Osteoblast (primary cell): ENCODE measurements around the gene HSD3B2. TPM values are rescaled to one million over a fixed set of nuclear protein-coding genes. Genes with fewer than 3 reads are reported as not detected.

Experiments
- DNase-seq: peaks from one replicate; pipeline ENCODE4 v3.0.0; 2011; ENCODE audit warnings: low spot score, mixed read lengths; ENCODE audit not compliant: insufficient read length; ENCODE audit errors: missing footprints
- H2AFZ ChIP-seq: 2 replicates; pipeline ENCODE4 v1.6.0; 2011; ENCODE audit warnings: mild to moderate bottlenecking, low read length
- H3K27ac ChIP-seq: 2 replicates; pipeline ENCODE4 v1.5.1; 2011; ENCODE audit warnings: mild to moderate bottlenecking, low read depth, low read length, moderate library complexity
- H3K27me3 ChIP-seq: 2 replicates; pipeline ENCODE4 v1.6.0; 2012; ENCODE audit warnings: mild to moderate bottlenecking, control low read depth, inconsistent platforms, low read length, moderate library complexity; ENCODE audit not compliant: insufficient read depth
- H3K36me3 ChIP-seq: 2 replicates; pipeline ENCODE4 v1.5.1; 2011; ENCODE audit warnings: mild to moderate bottlenecking, low read length, control low read depth, moderate library complexity; ENCODE audit not compliant: insufficient read depth
- H3K4me1 ChIP-seq: 2 replicates; pipeline ENCODE4 v1.5.1; 2011; ENCODE audit warnings: mild to moderate bottlenecking, low read length, control low read depth, moderate library complexity; ENCODE audit not compliant: insufficient read depth
- H3K4me2 ChIP-seq: 2 replicates; pipeline ENCODE4 v1.6.0; 2011; ENCODE audit warnings: mild to moderate bottlenecking, low read length; ENCODE audit not compliant: insufficient read depth
- H3K4me3 ChIP-seq: fragments of 200-600 bp; sonication (generic); 3 replicates; pipeline ENCODE4 v1.5.1; 2012; ENCODE audit warnings: mild to moderate bottlenecking, low read length, inconsistent platforms; ENCODE audit not compliant: insufficient read depth
- H3K79me2 ChIP-seq: 2 replicates; pipeline ENCODE4 v1.6.0; 2012; ENCODE audit warnings: mild to moderate bottlenecking, low read length, control low read depth, inconsistent platforms; ENCODE audit not compliant: insufficient read depth
- H3K9me3 ChIP-seq: 2 replicates; pipeline ENCODE4 v1.5.1; 2011; ENCODE audit warnings: low read depth, low read length, control low read depth
- H4K20me1 ChIP-seq: 2 replicates; pipeline ENCODE4 v1.6.0; 2012; ENCODE audit warnings: mild to moderate bottlenecking, low read length, control low read depth; ENCODE audit not compliant: insufficient read depth
- CTCF ChIP-seq: IDR thresholded peaks from 2 replicates; pipeline ENCODE4 v1.5.1; 2011; ENCODE audit warnings: mild to moderate bottlenecking, low read depth, low read length, moderate library complexity; ENCODE audit errors: extremely low read depth
- total RNA-seq: library from RNA; depleted of rRNA; stranded (reverse); fragments of >200 nt; gene quantifications from 2 replicates; pipeline ENCODE4 v1.2.3, GENCODE V29; 2012

Gene HSD3B2
- total RNA-seq, 1 donor: not detected

- peaks cover 7% of the 10 kb centered on the region for H3K27me3 ChIP-seq
- H3K4me3 ChIP-seq: no peak overlapping the region
- no peaks in the 10 kb centered on the region for H3K36me3 ChIP-seq
Observed at GRCh38 chr1:119466445-119466844, 51.5 kb downstream of the HSD3B2 start.

GRCh38 chr1:119467219-119467618 is 52.3 kb downstream of the HSD3B2 start:
- H3K9me3 ChIP-seq: no peaks in the 10 kb centered on the region
- no peaks in the 10 kb centered on the region for H3K79me2 ChIP-seq
- peaks cover 7% of the 10 kb centered on the region for H3K27me3 ChIP-seq
- H3K27ac ChIP-seq: no peak overlapping the region
- no peak for DNase-seq
- no peak overlapping the region for H3K4me3 ChIP-seq
- no peaks in the 10 kb centered on the region for H3K4me1 ChIP-seq
- H3K4me2 ChIP-seq: no peak overlapping the region
- no peaks in the 10 kb centered on the region for H3K36me3 ChIP-seq
- no peaks in the 10 kb centered on the region for H4K20me1 ChIP-seq
- TF ChIP-seq CTCF: no peak
- H2AFZ ChIP-seq: no peak overlapping the region

More at GRCh38 chr1:119466445-119466844, 51.5 kb downstream of the HSD3B2 start:
- Histone ChIP-seq H3K27ac (no peak overlapping the region), H3K4me2 (no peak overlapping the region), H4K20me1 (no peaks in the 10 kb centered on the region), H3K79me2 (no peaks in the 10 kb centered on the region), H3K4me1 (no peaks in the 10 kb centered on the region), H3K9me3 (no peaks in the 10 kb centered on the region), H2AFZ (no peak overlapping the region)
- no peak for DNase-seq
- no peak for TF ChIP-seq CTCF

GRCh38 chr1:119467857-119468668 is 53.1 kb downstream of the HSD3B2 start:
- H3K36me3 ChIP-seq: no peaks in the 10 kb centered on the region
- H3K27me3 ChIP-seq: peaks cover 9% of the 10 kb centered on the region
- no peaks in the 10 kb centered on the region for H3K9me3 ChIP-seq
- H3K27ac ChIP-seq: no peak overlapping the region
- no peaks in the 10 kb centered on the region for H4K20me1 ChIP-seq
- H3K4me3 ChIP-seq: no peak overlapping the region
- DNase-seq: no peak
- no peaks in the 10 kb centered on the region for H3K79me2 ChIP-seq
- no peaks in the 10 kb centered on the region for H3K4me1 ChIP-seq
- no peak for TF ChIP-seq CTCF
- H3K4me2 ChIP-seq: no peak overlapping the region
- H2AFZ ChIP-seq: no peak overlapping the region

GRCh38 chr1:119469741-119470140 is 54.8 kb downstream of the HSD3B2 start:
- no peak overlapping the region for H2AFZ ChIP-seq
- H3K4me3 ChIP-seq: no peak overlapping the region
- no peaks in the 10 kb centered on the region for H3K79me2 ChIP-seq
- no peaks in the 10 kb centered on the region for H3K4me1 ChIP-seq
- DNase-seq: no peak
- no peak overlapping the region for H3K27ac ChIP-seq
- no peaks in the 10 kb centered on the region for H3K36me3 ChIP-seq
- H3K27me3 ChIP-seq: peaks cover 15% of the 10 kb centered on the region
- no peaks in the 10 kb centered on the region for H4K20me1 ChIP-seq
- H3K9me3 ChIP-seq: no peaks in the 10 kb centered on the region
- no peak for TF ChIP-seq CTCF
- H3K4me2 ChIP-seq: no peak overlapping the region
